NCI-H82 (cell line): ENCODE data around the gene CDYL.

Experiments used
- DNase-seq: peaks from one replicate; lab custom pipeline; 2025; lab: John Stamatoyannopoulos, UW

CDYL gene

DNA sequence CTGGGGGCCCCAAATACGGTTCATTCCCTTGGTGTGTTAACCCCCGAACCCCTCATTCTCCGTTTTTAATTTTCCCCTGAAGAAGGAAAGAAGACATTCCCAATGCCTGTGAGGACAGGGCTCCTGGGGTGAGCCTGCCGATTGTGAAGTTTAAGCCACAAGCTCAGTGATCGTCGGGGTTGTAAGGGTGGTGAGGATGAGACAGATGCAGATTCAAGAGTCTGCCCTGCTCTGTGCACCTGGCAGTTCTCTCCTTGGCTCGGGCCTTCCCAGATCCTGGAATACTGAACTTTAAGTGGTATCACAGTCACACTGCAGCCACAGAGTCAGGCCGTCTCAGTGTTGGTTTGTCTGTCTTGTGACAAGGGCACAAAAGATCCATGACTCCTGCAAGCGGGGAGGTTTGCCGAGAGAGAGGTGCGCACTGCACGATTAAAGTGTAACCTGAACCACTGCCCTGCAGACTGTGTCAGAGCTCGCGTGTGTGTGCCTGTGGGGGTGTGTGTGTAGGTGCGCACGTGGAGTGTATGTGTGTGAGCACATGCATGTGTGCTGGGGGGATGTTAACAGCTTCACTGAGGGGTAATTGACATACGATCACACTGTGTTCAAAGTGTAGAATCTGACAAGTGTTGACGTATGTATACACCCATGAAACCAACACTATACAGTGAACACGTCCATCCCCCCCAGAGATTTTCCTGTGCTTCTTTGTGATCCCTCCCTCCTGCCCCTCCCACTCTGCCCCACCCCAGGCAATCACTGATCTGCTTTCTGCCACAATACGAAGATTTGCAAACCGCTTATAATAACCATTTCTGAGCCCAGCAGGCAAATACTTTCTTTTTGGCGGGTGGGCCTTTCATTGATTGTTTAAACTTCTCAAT, 188.7 kb downstream of the CDYL start:
- no peak for DNase-seq

DNA sequence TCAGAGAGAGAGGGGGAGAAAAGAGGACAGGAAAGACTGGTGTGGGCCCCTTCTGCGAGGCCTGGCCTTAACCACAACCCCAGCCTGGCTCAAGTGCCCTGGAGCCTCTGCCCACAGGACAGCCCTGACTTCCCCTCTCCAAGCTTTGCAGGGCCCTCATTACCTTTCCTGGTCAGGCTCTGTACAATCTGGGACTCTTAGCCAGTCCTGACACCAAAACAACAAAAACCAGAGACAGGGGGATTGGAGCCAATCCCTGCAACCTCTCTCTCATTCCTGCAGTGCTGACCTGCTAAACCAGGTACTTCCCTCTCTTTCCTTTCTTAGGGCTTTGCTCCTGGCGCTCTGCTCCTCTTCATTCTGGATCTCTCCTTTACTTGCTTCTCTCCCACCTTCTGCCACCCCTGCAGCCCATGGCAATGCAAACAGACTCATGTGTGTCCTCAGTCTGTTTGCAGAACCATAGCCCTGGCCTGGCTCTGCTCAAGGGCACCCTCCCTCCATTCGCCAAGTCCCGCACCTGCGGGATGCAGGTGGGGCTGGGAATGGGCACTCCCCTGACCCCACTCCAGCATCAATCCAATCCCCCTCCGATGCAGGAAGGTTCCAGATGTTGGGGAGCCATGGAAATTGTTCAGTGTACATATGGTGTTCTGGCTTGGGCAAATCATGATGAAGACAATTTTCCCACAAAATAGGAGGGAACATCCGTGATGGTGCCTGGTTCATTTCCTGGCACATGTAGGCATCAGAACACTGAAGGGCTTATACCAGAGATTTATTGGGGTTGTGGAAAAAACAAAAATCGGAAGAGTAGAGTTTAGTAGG, 189.6 kb downstream of the CDYL start:
- no peak for DNase-seq

DNA sequence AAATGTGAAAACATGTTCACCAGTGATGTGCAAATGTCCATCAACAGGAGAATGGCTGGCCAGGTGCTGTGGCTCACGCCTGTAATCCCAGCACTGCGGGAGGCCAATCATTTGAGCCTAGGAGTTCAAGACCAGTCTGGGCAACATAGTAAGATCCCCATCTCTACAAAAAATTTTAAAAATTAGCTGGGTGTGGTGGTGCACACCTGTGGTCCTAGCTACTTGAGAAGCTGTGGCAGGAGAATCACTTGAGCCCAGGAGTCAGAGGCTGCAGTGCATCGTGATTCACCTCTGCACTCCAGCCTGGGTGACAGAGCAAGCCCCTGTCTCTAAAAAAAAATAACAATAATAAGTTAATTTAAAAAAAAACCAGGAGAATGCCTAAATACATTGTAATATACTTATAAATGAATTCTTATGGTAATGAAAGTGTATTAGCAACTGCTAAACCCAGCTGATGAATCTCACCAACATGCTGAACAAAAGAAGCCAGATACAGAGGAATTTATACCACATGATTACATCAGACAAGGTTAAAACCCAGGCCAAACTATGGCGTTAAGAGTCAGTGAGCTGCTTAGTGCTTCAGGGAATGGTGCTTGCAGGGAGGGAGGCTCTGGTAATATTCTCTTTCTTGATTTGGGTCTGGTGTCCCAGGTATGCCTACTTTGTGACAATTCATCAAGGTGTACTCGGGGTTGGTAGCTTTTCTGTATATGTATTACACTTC, 191.3 kb downstream of the CDYL start:
- no peak for DNase-seq

DNA sequence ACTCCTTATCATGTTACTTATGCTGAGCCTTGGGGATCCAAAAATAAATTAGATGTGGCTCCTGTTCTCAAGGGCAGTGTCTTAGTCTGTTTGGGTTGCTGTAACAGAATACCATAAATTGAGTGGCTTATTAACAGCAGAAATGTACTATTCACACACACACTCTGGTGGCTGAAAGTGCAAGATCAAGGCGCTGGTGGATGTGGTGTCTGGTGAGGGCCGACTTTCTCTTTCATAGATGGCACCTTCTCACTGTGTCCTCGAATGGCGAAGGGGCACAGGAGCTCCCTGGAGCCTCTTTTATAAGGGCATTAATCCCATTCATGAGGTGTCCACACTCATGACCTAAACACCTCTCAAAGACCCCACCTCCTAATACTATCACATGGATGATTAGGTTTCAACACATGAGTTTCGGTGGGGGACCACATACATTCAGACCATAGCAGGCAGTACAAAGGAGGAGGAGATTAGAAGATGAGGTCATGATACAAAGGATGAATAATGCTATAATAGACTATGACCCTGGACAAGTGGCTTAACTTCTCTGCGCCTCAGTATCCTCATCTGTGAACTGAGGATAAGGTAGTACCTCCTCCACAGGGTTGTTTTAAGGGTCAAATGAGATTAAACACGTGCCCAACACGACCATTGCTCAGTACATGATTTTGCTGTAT, 193.5 kb downstream of the CDYL start:
- DNase-seq, result no peak

DNA sequence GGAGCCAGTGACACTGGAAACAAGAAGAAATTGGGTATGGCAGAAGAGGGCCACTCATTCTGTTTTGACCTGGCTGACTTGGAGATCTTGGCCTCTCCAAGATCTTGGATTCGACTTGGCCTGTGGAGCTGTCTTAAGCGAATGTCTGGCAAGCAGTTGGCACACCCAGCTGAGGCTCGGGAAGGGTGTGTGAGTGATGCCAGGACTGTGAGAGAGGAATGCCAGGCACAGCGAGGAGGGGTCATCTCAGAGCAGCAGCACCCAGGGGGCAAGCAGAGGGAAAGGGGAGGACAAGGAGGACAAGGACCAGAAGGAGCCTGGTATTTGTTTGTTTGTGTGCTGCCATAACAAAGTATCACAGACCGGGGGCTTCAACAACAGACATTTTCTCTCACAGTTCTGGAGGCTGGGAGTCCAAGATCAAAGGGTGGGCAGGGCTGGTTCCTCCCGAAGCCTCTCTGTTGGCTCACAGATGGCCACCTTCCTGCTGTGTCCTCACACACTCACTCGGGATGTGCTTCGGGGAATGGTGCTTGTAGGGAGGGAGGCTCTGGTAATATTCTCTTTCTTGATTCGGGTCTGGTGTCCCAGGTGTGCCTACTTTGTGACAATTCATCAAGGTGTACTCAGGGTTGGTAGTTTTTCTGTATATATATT, 194.7 kb downstream of the CDYL start:
- no peak for DNase-seq

DNA sequence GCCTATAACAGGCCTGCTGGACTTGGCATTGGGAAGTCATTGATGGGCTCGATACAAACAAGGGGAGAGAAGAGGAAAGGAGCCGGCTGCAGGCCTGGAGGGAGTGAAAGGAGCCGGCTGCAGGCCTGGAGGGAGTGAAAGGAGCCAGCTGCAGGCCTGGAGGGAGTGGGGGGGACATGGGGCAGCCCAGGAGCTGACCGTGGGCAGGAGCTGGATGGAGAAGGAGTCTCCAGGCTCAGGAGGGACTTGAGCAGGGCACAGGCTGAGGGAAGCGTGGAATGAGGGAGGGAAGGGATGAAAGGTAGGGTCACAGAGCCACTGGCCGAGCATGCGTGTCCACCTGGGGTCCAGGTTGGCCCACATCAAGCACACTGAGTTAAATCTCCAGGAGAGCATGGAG, 195.6 kb downstream of the CDYL start:
- DNase-seq, result no peak

DNA sequence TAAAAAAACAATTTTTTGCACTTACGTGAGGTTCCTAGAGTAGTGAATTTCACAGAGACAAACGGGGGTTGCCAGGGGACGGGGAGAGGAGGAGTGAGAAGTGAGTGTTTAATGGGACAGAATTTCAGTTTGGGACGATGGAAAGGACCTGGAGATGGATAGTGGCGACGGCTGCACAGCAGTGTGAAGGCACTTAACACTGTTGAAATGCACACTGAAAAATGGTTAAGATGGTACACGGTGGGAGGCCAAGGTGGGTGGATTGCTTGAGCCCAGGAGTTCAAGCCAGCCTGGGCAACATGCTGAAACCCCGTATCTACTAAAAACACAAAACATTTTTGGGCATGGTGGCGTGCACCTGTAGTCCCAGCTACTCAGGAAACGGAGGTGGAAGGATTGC, 196.2 kb downstream of the CDYL start:
- no peak for DNase-seq

DNA sequence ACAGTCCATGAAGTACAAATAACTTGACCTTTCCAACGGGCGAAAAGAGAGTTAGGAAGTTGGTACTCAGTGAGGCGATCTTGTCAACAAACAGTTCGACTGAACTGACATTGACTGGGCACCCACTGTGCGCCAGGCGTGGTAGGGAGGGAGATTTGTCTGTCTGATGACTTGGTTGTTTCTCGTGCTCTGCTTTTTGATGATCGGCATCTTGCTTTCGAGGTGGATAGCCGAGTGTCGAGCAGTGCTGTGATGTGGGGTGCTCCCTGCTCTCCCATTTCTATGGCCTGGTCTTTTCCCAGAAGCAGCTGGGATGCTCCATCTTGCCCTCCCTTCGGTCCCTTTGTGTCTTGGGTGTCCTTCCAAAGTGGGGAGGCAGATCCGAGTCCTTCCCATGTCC, 197.2 kb downstream of the CDYL start:
- no peak for DNase-seq

DNA sequence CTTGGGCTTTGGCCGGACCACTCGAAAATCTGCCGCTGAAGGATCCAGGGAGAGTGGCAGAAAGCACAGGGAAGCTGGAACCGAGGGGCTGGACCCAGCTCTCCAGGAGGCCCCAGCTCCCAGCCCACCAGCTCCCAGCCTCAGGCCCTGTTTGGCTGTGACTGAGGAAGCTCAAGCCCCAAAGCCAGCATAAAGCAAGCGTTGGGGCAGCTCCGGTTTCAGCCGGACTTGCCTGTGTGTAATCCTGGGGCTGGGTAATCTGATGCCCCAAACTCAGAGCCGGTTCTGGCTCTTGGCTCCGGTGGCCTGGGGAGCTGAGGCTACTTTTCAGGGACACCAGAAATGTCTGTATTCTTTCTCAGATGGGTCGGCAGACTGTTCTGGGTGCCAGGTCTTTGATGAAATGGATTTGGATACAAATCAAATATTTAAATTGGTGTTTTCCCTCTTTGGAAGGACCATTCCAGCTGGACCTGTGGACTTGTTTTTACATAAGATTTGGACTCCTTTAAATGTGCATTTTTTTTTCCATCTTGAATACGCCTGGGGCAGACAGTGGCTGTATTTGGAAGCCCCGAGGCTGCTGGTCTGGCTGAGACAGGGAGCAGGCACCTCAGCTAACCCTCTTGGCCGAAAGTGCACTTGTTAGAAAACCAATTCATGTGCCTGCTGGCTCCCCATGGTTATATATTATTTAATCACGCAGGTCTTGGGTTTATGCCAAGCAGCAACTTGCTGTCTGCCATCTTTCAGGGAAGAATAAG, 198.0 kb downstream of the CDYL start:
- peak; percentile 19 for DNase-seq

DNA sequence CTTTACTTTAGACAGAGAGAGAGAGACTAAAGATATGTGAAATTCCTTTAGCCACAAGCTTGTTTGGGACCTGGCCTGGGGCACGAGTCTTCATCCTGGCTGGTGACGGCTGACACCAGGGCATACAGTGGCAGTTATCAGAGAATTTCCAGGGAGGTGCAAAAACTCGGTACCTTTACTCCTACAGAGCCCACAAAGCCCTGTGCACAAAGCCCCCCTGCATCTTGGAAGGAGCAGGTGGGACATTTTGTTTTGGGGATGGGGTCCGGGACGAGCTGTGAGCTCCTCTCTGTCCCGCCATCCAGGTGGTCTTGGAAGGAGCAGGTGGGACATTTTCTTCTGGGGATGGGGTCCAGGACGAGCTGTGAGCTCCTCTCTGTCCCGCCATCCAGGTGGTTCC, 198.8 kb downstream of the CDYL start:
- no peak for DNase-seq

DNA sequence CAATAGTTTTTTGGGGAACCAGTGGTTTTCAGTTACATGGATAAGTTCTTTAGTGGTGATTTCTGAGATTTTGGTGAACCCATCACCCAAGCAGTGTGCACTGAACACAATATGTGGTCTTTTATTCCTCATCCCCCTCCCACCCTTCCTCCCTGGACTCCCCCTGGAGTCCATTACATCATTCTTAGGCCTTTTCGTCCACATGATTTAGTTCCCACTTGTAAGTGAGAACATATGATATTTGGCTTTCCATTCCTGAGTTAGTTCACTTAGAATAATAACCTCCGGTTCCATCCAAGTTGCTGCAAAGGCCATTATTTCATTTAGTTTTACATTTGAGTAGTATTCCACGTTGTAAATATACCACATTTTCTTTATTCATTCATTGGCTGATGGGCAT, 199.3 kb downstream of the CDYL start:
- DNase-seq, result no peak

DNA sequence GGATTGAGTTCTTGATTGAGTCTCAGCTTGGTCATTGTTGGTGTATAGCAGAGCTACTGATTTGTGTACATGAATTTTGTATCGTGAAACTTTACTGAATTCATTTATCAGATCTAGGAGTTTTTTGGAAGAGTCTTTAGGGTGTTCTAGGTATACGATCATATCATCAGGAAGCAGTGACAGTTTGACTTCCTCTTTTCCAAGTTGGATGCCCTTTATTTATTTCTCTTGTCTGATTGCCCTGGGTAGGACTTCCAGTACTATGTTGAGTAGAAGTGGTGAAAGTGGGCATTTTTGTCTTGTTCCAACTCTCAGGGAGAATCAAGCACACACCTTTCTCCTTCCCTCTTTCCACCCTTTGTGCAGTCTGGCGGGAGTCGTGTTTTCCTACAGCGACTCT, 201.3 kb downstream of the CDYL start:
- no peak for DNase-seq

DNA sequence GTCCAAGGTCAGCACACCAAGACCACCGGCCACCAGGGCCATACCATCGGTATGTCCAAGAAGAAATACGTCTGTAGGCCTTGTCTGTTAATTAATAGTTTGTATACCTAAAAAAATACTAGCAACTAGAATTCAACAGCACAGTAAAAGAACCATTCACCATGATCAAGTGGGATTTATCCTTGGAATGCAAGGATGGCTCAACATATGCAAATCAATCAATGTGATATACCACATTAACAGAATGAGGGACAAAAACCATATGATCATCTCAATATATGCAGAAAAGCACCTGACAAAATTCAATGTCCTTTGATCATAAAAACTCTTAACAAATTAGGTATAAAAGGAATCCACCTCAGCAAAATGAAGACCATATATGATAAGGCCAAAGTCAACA, 203.2 kb downstream of the CDYL start:
- no peak for DNase-seq

DNA sequence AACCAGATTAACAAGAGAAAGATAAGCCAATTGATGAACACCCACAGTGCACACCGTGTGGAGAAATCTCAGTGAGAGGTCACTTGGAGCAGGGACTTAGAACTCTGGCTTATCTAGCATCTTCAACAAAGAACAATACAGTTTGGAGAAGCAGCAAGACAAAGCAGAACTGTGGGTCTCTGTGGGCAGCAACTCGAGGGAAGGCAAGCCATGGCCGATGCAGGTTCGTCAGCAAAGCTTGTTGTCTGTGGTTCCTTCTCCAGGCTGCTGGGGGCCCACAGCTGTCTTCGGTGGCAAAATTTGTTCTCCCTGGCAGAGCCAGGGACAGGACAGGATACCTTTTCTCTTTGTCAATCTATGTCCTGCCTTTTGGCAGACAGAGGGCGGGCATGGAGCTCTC, 205.6 kb downstream of the CDYL start:
- no peak for DNase-seq

DNA sequence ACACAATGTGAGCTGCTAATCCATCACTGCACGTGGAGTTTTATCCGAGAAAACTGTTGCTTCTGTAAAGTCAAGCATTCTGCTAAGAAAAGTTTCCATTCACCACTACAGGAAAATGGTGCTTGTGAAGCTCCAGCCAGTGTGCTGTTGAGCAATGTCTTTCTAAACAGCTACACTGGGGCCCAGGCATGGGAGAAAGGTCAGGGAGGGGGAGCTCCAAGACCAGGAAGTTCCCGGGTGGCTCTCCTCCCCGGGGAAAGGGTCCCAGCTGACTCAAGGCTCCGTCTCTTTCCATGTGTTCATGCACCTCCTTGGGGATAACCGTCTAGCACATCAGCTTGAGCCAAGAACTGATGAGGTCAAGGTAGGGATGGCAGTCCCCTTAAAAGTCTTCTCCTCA, 207.1 kb downstream of the CDYL start:
- no peak for DNase-seq

DNA sequence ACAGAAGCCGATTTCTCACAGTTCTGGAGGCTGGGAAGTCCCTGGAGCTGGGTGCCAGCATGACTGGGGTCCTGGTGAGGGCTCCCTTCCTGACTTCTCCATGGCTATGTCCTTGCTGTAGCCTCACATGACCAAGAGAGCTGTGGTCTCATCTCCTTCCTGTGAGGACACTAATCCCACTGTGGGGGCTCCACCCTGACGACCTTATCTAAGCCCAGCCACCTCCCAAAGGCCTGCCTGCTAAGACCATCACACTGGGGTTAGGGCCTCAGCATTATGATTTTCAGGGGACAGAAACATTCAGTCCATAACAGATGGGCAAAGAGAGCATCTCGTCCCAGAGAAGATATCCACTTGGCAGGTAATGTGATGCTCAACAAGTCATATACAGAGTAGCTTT, 210.8 kb downstream of the CDYL start:
- DNase-seq, result no peak

DNA sequence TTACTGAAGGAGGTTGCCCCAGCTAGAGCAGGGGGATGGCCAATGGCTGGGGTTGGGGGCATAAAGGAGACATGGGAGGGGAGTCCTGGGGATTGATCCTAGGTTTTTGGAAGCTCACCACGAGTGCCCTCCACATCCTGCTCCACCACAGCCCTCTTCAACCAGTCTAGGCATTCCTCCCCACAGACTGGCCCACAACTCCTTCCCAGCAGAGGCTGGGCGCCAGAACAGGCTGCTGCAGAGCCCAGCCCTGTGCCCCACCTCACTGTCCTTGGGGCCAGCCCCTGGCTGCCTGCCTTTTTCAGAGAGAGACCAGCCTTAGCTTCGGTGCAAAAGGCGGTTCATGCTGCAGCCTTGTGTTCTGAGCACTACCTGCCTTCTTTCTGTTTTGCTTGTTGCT, 211.2 kb downstream of the CDYL start:
- no peak for DNase-seq

DNA sequence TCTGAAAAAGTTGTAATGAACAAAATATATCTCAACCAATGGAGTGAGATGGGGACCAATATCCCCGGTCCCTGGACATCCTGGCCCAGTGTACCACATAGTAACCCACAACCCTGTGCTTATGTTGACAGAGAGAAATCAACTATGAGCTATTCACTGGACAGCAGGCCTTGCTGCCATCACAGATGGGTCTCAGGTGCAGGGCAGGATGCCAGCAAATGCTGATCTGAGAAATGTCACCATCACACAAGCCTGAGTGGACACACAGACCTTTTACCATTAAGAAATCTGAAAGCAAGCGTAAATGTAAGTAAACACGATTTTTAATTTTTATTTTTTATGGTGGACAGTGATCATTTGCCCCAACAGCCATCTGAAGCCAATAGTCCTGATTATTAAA, 218.5 kb downstream of the CDYL start:
- DNase-seq, result no peak

DNA sequence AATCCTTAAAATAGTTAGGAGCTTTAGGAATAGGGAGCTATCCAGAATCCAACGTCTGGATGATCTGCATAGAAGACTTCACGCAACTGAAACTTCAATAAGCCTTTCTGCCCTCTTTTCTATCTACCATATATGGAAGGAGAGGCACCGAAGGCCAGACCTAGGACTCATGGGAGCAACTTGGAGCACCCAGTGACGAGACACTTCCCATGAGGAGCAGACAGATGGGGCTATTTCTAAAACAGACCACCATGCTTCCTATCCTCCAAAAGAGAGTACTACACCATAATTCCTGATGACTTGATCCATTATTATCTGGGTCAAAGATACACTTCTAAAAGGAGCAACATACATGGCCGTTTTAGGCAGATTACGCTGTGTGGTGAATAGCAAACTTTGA, 221.7 kb downstream of the CDYL start:
- DNase-seq, result no peak

DNA sequence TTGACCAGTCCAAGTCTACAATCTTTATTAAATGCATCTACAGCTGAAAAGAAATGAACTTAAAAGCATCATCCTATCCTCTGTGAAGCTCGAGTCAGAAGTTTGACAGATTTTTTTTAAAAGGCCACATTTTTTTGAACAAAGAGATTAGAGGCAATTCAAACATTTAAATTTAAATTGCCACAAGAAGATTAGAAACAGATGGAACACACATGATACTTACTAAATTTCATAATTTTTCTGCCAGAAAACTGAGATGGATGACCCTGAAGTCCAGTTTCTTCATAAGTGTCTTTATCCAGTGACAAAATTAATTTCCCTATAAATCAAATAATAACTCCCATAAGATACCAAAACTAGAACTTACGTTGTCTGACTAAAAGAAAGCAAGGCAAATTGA, 223.4 kb downstream of the CDYL start:
- DNase-seq, result no peak
